Measurements from ENCODE around the gene MAGI1. TPM values are rescaled to one million over a fixed set of nuclear protein-coding genes. Genes with fewer than 3 reads are reported as not detected.

The MAGI1 gene
- total RNA-seq, 3 donors from 2014 or later, result 22.1 to 94.4 (median 70.5) TPM

DNA sequence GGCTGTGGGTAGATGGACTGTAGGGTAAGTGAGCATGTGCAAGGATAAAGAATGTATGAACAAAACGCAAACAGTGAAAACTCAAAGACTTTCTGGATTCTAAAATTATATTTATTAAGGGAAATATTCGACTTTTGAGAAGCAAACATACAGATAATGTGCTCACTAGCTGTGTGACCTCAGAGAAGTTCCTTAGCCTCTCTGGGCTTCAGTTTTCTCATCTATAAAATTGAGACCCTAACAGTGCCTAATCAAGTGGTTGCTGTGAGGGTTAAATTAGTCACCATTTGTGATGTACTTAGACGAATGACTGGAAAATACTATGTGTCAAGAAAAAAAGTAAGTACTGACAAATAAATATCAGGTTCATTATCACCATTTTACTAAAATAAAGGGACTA lies 261.7 kb downstream of the MAGI1 start:
- Histone ChIP-seq H3K4me3 (no peak overlapping the region), H3K27me3 (no peaks in the 10 kb centered on the region), H3K27ac (no peak overlapping the region), H3K4me1 (no peaks in the 10 kb centered on the region), H3K36me3 (no peaks in the 10 kb centered on the region), H3K9me3 (no peaks in the 10 kb centered on the region)
- no peak for DNase-seq (ENCODE audit: low spot score in 2 of 2)
- intact Hi-C loops (cut with DNase I; ENCODE audit: low total_unique reads), result no loop called here
- TF ChIP-seq POLR2A (IDR thresholded peaks at IDR 0.05) (no peak), POLR2AphosphoS5 (IDR thresholded peaks at IDR 0.05) (no peak), CTCF (IDR thresholded peaks at IDR 0.05) (no peak)

DNA sequence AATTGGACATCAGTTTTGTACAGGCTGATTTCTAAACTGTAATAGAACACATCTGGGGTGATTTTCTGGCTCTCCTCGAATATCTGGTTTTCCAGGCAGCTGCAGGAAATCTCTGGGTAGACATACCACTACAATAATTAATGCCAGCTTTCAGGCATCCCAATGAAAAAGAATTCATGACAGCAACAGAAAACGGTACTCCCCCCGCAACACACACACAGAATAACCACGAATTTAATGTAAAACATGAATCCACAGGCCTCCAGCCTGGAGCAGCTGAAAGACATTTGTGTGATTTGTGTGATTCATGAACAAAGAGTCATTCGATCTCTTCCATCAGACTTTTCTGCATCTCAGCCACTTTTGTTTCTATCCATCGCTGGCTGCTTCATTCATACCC lies 262.2 kb downstream of the MAGI1 start:
- TF ChIP-seq POLR2AphosphoS5 (IDR thresholded peaks at IDR 0.05) (no peak), POLR2A (IDR thresholded peaks at IDR 0.05) (no peak), CTCF (IDR thresholded peaks at IDR 0.05) (no peak)
- H3K4me1 ChIP-seq, result no peaks in the 10 kb centered on the region
- H3K27ac ChIP-seq, result no peak overlapping the region
- H3K27me3 ChIP-seq, result no peaks in the 10 kb centered on the region
- intact Hi-C loops (cut with DNase I; ENCODE audit: low total_unique reads), result no loop called here
- no peaks in the 10 kb centered on the region for H3K9me3 ChIP-seq
- no peak overlapping the region for H3K4me3 ChIP-seq
- no peak for DNase-seq (ENCODE audit: low spot score in 2 of 2)
- H3K36me3 ChIP-seq, result no peaks in the 10 kb centered on the region

- Histone ChIP-seq H3K27me3 (no peaks in the 10 kb centered on the region), H3K27ac (no peak overlapping the region), H3K4me1 (no peaks in the 10 kb centered on the region), H3K36me3 (no peaks in the 10 kb centered on the region), H3K4me3 (no peak overlapping the region), H3K9me3 (no peaks in the 10 kb centered on the region)
- DNase-seq (ENCODE audit: low spot score in 2 of 2), result no peak
- intact Hi-C loops (cut with DNase I; ENCODE audit: low total_unique reads), result no loop called here
- TF ChIP-seq CTCF (IDR thresholded peaks at IDR 0.05), result no peak
These were observed 262.6 kb downstream of the MAGI1 start for GRCh38 chr3:65776081-65776480.

DNA sequence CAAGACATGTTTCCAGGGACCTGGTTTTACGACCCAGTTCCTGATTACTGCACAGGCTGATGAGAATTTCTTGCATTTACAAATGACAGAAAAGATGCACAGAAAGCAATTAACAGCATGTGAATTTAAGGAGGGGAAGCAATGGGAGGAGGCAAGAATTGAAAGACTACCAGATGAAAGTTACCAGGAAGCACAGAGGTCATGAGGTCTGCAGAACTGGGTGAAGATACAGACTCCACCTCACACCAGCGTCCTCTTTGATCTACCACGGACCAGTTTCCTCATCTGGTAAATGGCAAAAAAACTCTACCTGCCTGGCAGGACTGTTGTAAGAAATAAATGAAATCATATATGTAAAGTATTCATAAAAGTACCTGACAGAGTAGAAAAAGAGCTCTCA lies 266.0 kb downstream of the MAGI1 start:
- H3K9me3 ChIP-seq, result no peaks in the 10 kb centered on the region
- intact Hi-C loops (cut with DNase I; ENCODE audit: low total_unique reads), result no loop called here
- no peaks in the 10 kb centered on the region for H3K27me3 ChIP-seq
- H3K4me1 ChIP-seq, result no peaks in the 10 kb centered on the region
- no peaks in the 10 kb centered on the region for H3K36me3 ChIP-seq
- DNase-seq (ENCODE audit: low spot score in 2 of 2), result no peak
- no peak overlapping the region for H3K27ac ChIP-seq
- no peak for TF ChIP-seq CTCF (IDR thresholded peaks at IDR 0.05)
- TF ChIP-seq POLR2AphosphoS5 (IDR thresholded peaks at IDR 0.05), result no peak
- no peak for TF ChIP-seq POLR2A (IDR thresholded peaks at IDR 0.05)
- H3K4me3 ChIP-seq, result no peak overlapping the region

- no peaks in the 10 kb centered on the region for H3K9me3 ChIP-seq
- DNase-seq (ENCODE audit: low spot score in 2 of 2), result no peak
- TF ChIP-seq CTCF (IDR thresholded peaks at IDR 0.05) (no peak), POLR2AphosphoS5 (IDR thresholded peaks at IDR 0.05) (no peak), POLR2A (IDR thresholded peaks at IDR 0.05) (no peak)
- intact Hi-C loops (cut with DNase I; ENCODE audit: low total_unique reads), result loop anchor here (5.0 kb wide), 1 partner anchor 555 kb away; no protein-coding TSS in a partner anchor
- no peaks in the 10 kb centered on the region for H3K4me1 ChIP-seq
- no peak overlapping the region for H3K27ac ChIP-seq
- no peak overlapping the region for H3K4me3 ChIP-seq
- no peaks in the 10 kb centered on the region for H3K27me3 ChIP-seq
- H3K36me3 ChIP-seq, result no peaks in the 10 kb centered on the region
These were observed 271.2 kb downstream of the MAGI1 start for GRCh38 chr3:65767551-65767950.

All from breast epithelium (tissue), 4 donors.